ENCODE measurements around the gene DNAH10.

DNAH10 gene

GRCh38 chr12:123856681-123857080 is 94.6 kb downstream of the DNAH10 start:
- no peak overlapping the region for H3K4me3 ChIP-seq (replicated peaks in 1 of 2; ENCODE audit: low read depth in 2 of 2, low read length in 2 of 2)
- no peak for TF ChIP-seq CTCF (IDR thresholded peaks at IDR 0.05; ENCODE audit: low read depth, low read length)
- DNase-seq (ENCODE audit: low read depth in 2 of 2) = no peak

- no peak overlapping the region for H3K4me3 ChIP-seq (replicated peaks in 1 of 2; ENCODE audit: low read depth in 2 of 2, low read length in 2 of 2)
- no peak for TF ChIP-seq CTCF (IDR thresholded peaks at IDR 0.05; ENCODE audit: low read depth, low read length)
- DNase-seq (ENCODE audit: low read depth in 2 of 2) = no peak
Measured at GRCh38 chr12:123858176-123858575, 96.1 kb downstream of the DNAH10 start.

- H3K4me3 ChIP-seq (replicated peaks in 1 of 2; ENCODE audit: low read depth in 2 of 2, low read length in 2 of 2) = no peak overlapping the region
- no peak for TF ChIP-seq CTCF (IDR thresholded peaks at IDR 0.05; ENCODE audit: low read depth, low read length)
- no peak for DNase-seq (ENCODE audit: low read depth in 2 of 2)
Measured at GRCh38 chr12:123859035-123859434, 96.9 kb downstream of the DNAH10 start.

GRCh38 chr12:123860377-123860776 is 98.3 kb downstream of the DNAH10 start:
- no peak for TF ChIP-seq CTCF (IDR thresholded peaks at IDR 0.05; ENCODE audit: low read depth, low read length)
- no peak overlapping the region for H3K4me3 ChIP-seq (replicated peaks in 1 of 2; ENCODE audit: low read depth in 2 of 2, low read length in 2 of 2)
- peak; percentile 2 to 14 for DNase-seq (ENCODE audit: low read depth in 2 of 2)

- DNase-seq (ENCODE audit: low read depth in 2 of 2) = no peak
- no peak for TF ChIP-seq CTCF (IDR thresholded peaks at IDR 0.05; ENCODE audit: low read depth, low read length)
- no peak overlapping the region for H3K4me3 ChIP-seq (replicated peaks in 1 of 2; ENCODE audit: low read depth in 2 of 2, low read length in 2 of 2)
Measured at GRCh38 chr12:123861392-123861791, 99.3 kb downstream of the DNAH10 start.

GRCh38 chr12:123867141-123867540 is 105.0 kb downstream of the DNAH10 start:
- TF ChIP-seq CTCF (IDR thresholded peaks at IDR 0.05; ENCODE audit: low read depth, low read length) = no peak
- no peak for DNase-seq (ENCODE audit: low read depth in 2 of 2)
- H3K4me3 ChIP-seq (replicated peaks in 1 of 2; ENCODE audit: low read depth in 2 of 2, low read length in 2 of 2) = no peak overlapping the region

GRCh38 chr12:123868791-123869190 is 106.7 kb downstream of the DNAH10 start:
- no peak for TF ChIP-seq CTCF (IDR thresholded peaks at IDR 0.05; ENCODE audit: low read depth, low read length)
- H3K4me3 ChIP-seq (replicated peaks in 1 of 2; ENCODE audit: low read depth in 2 of 2, low read length in 2 of 2) = no peak overlapping the region
- no peak for DNase-seq (ENCODE audit: low read depth in 2 of 2)
